Measurements from ENCODE around the gene OSBPL2.
A peak's percentile ranks its signal among the peaks of the same experiment; 100 is the strongest.

OSBPL2 gene

GRCh38 chr20:62223571-62223970, 14.8 kb upstream of the OSBPL2 start:
- no peak overlapping the region for H3K27ac ChIP-seq
- DNase-seq: no peak
- TF ChIP-seq, protein P1, sequence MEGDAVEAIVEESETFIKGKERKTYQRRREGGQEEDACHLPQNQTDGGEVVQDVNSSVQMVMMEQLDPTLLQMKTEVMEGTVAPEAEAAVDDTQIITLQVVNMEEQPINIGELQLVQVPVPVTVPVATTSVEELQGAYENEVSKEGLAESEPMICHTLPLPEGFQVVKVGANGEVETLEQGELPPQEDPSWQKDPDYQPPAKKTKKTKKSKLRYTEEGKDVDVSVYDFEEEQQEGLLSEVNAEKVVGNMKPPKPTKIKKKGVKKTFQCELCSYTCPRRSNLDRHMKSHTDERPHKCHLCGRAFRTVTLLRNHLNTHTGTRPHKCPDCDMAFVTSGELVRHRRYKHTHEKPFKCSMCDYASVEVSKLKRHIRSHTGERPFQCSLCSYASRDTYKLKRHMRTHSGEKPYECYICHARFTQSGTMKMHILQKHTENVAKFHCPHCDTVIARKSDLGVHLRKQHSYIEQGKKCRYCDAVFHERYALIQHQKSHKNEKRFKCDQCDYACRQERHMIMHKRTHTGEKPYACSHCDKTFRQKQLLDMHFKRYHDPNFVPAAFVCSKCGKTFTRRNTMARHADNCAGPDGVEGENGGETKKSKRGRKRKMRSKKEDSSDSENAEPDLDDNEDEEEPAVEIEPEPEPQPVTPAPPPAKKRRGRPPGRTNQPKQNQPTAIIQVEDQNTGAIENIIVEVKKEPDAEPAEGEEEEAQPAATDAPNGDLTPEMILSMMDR (IDR thresholded peaks at IDR 0.05; ENCODE audit: low read depth, low read length): no peak
- no peak overlapping the region for H3K4me3 ChIP-seq (ENCODE audit: low read depth, low read length)
- no peaks in the 10 kb centered on the region for H3K36me3 ChIP-seq
- H3K27me3 ChIP-seq (ENCODE audit: insufficient read depth, low read depth, severe bottlenecking): no peaks in the 10 kb centered on the region
- no peaks in the 10 kb centered on the region for H3K9me3 ChIP-seq (ENCODE audit: severe bottlenecking)

DNA sequence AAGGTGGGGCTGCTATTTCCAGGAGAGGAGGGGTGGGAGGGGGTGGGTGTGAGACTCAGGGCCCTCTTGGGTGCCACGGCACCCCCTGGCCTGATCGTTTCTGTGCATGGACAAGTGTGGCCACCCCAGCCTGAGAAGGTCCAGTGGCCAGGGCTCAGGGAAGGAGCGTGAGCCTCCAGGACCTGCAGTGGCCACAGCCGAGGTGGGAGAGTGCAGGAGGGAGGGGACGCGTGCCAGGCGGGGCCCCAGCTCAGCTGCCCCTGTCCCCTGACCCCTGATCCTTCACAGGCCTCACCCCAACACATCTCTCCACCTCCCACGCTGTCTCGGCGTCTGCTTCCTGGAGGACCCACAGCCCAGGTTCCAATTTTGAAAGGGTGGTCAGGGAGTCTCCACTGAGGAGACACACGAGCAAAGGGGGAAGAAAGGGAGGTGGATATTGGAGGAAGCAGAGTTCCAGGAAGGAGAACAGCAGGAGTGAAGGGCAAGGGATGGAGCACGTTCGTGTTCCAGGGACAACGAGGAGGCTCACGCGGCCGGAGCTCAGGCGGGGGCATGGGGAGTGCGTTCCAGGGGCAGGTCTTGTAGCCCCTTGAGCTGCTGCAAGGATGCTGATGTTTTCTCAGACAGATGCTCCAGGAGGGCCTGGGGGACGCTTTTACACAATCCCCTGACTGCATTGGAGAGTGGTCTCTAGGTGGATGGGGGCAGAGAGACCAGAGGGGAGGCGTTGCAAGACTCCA, 14.0 kb upstream of the OSBPL2 start:
- Histone ChIP-seq H3K36me3 (no peaks in the 10 kb centered on the region), H3K4me3 (ENCODE audit: low read depth, low read length) (no peak overlapping the region), H3K27ac (no peak overlapping the region), H3K9me3 (ENCODE audit: severe bottlenecking) (no peaks in the 10 kb centered on the region), H3K27me3 (ENCODE audit: insufficient read depth, low read depth, severe bottlenecking) (no peaks in the 10 kb centered on the region)
- TF ChIP-seq, protein P1 (IDR thresholded peaks at IDR 0.05; ENCODE audit: low read depth, low read length): no peak
- DNase-seq: no peak

DNA sequence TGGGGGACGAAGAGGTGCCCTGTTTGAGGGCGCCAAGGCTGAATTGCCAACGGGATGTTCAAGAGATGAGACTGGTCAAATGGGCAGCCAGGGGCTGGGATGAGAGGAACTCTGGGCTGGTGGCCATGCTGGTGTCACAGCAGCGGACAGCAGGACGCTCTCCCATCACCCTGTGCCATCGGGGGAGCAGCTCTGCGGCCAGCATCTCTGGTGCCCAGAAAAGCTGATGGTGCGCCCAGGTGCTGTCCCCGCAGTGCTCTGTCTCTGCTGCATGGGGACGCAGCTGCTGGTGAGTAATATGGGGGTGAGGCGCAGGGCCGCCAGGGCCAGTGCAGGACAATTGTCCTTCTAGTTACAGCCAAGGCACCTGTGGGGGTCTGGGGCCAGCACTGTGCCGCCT, 13.3 kb upstream of the OSBPL2 start:
- Histone ChIP-seq H3K36me3 (no peaks in the 10 kb centered on the region), H3K4me3 (ENCODE audit: low read depth, low read length) (no peak overlapping the region), H3K27ac (no peak overlapping the region), H3K9me3 (ENCODE audit: severe bottlenecking) (no peaks in the 10 kb centered on the region), H3K27me3 (ENCODE audit: insufficient read depth, low read depth, severe bottlenecking) (no peaks in the 10 kb centered on the region)
- DNase-seq: no peak
- TF ChIP-seq, protein P1 (IDR thresholded peaks at IDR 0.05; ENCODE audit: low read depth, low read length): no peak

DNA sequence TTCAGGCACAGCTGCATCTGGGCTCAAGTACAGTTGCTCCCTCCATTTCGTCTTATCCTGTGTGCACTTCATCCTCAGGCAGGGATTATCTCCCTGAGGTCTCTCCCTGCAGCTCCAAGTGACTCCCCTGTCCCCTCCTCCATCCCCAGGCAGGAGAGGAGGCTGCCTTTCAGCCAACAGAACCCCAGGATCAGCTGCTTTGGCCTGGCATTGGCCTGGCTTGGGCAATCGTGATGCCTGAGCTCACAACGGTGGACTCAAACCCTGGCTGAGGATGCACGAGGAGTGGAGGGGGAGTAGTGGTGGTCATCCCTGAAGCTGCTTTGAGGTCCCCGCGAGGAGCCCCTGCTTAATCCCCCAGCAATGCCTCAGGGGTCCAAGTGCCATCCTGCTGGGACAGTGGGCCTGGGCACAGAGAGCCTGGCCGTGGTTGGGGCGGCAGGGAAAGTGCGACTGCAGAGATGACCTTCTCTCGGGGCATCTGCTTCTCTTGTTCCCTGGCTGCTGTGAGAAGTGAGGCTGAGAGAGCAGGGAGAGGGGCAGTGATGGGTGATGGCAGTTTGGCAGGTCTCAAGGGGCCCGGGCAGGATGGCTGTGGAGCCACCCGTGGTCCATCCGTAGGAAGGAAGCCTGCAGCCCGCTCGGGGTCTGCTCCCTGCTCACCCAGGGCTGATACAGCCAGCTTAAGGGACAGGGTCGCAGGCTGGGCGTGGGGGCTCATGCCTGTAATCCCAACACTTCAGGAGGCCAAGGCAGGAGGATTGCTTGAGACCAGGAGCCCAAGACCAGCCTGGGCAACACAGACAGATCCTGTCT, 12.3 kb upstream of the OSBPL2 start:
- Histone ChIP-seq H3K27ac (no peak overlapping the region), H3K36me3 (no peaks in the 10 kb centered on the region), H3K4me3 (ENCODE audit: low read depth, low read length) (no peak overlapping the region), H3K9me3 (ENCODE audit: severe bottlenecking) (no peaks in the 10 kb centered on the region), H3K27me3 (ENCODE audit: insufficient read depth, low read depth, severe bottlenecking) (no peaks in the 10 kb centered on the region)
- peak; percentile 56 for DNase-seq
- TF ChIP-seq, protein P1 (IDR thresholded peaks at IDR 0.05; ENCODE audit: low read depth, low read length): no peak

DNA sequence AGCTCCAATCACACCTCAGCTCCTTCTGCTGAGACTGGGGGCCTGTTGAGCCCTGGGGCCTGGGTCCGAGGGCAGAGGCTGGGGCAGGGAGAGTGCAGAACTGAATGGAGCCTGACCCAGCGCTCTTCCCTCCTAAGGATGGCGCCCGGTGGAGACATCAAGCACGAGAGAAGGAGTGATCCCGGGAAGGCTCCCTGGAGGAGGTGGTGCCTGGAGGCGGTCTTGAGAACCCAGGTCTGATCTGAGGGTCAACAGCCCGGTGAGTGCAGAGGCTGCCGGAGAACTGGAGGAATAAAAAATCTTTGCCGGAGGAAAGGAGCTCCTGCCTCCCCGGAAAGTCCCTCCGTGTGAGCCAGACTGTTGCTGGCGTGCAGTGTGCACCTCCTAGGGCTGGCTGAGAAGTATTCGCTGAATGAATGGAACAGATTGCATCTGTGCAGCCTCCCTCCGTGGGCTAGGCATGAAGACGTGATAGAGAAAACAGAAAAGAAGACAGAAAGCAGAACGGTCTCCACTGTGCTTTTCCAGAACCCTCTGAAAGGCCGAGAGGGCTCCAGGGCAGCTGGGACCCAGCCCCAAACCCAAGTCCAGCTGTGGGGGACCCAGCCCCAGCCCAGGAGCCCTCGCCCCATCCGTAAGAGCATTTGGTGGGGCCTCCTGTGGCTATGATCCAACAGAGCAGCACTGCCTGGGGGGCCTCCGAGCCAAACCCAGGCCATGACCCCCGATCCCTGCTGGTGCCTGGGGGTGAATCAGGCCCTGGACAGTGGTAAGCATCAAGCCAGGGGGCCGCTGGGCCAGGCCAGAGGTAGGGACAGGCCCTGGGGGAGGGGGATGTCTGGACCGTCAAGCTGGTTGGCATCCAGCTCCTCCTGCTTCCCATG, 11.4 kb upstream of the OSBPL2 start:
- Histone ChIP-seq H3K27ac (peak overlapping the region; percentile 74), H3K27me3 (ENCODE audit: insufficient read depth, low read depth, severe bottlenecking) (no peaks in the 10 kb centered on the region), H3K36me3 (no peaks in the 10 kb centered on the region), H3K4me3 (ENCODE audit: low read depth, low read length) (no peak overlapping the region), H3K9me3 (ENCODE audit: severe bottlenecking) (no peaks in the 10 kb centered on the region)
- TF ChIP-seq, protein P1 (IDR thresholded peaks at IDR 0.05; ENCODE audit: low read depth, low read length): no peak
- DNase-seq: no peak

Data from WERI-Rb-1 (cell line).